Fibroblast of mammary gland (primary cell): ENCODE measurements around the gene DHX15.

Source experiments
- DNase-seq: peaks from one replicate; pipeline ENCODE4 v3.0.0-alpha.2; 2010; ENCODE audit warnings: low read depth
- H3K4me3 ChIP-seq: 2 replicates; pipeline ENCODE4 v1.5.1; 2011; ENCODE audit warnings: low read depth, mild to moderate bottlenecking, low read length, moderate library complexity; ENCODE audit not compliant: control insufficient read depth
- TF ChIP-seq, protein P1 (sequence below): conservative IDR thresholded peaks from 2 replicates; pipeline ENCODE4 v1.5.1; 2011; ENCODE audit warnings: low read depth, low read length, inconsistent platforms; ENCODE audit not compliant: control insufficient read depth, insufficient read depth

Gene DHX15

DNA sequence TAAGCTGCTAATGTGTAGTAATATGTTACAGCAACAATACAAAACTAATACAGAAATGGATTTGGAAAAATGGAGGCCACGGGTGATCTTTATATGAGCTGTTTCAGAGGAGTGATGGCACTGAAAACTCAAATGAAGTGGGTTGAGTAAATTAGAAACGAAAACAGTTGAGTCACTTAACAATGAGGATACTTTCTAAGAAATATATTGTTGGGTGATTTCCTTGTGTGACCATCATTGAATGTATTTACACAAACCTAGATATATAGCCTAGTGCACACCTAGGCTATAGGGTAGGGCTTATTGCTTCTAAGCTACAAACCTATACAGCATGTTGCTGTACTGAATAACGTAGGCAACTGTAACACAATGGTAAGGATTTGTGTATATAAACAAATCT, 30.5 kb upstream of the DHX15 start:
- no peak for DNase-seq
- TF ChIP-seq, protein P1, sequence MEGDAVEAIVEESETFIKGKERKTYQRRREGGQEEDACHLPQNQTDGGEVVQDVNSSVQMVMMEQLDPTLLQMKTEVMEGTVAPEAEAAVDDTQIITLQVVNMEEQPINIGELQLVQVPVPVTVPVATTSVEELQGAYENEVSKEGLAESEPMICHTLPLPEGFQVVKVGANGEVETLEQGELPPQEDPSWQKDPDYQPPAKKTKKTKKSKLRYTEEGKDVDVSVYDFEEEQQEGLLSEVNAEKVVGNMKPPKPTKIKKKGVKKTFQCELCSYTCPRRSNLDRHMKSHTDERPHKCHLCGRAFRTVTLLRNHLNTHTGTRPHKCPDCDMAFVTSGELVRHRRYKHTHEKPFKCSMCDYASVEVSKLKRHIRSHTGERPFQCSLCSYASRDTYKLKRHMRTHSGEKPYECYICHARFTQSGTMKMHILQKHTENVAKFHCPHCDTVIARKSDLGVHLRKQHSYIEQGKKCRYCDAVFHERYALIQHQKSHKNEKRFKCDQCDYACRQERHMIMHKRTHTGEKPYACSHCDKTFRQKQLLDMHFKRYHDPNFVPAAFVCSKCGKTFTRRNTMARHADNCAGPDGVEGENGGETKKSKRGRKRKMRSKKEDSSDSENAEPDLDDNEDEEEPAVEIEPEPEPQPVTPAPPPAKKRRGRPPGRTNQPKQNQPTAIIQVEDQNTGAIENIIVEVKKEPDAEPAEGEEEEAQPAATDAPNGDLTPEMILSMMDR: no peak

DNA sequence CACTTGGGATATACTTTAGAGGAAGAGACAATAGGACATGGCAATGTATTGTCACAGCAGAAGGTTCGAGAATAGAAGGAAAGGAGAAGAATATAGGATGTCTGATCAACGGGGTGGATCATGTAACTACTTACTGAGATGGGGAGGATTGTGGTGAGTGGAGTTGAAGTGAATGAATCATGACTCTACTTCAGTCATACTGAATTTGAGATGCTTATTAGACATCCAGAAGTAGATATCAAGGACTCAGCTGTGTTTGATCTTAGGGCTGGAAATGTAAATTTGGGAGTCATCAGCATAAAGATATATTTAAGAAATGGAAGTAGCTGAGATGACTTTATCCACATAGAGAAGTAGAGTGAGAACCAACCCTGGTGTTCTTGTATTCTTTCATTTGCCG, 29.1 kb upstream of the DHX15 start:
- no peak overlapping the region for H3K4me3 ChIP-seq
- TF ChIP-seq, protein P1: no peak
- no peak for DNase-seq

More for the DNA sequence above, 30.5 kb upstream of the DHX15 start:
- H3K4me3 ChIP-seq: no peak overlapping the region

DNA sequence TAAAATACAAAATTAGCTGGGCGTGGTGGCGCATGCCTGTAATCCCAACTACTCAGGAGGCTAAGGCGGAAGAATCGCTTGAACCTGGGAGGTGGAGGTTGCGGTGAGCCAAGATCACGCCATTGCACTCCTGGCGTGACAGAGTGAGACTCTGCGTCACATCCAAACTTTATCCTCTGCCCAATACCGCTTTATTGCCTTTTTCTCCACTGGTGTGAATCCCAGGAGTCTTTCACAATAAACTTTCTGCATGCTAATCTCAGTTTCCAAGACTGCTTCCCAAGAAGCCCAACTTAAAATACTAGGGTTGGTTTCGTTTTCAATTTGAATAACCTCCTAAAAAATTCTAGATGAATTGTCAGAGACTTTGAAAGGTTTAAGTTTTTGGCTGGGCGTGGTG, 27.2 kb upstream of the DHX15 start:
- TF ChIP-seq, protein P1: no peak
- DNase-seq: peak; percentile 8
- no peak overlapping the region for H3K4me3 ChIP-seq

DNA sequence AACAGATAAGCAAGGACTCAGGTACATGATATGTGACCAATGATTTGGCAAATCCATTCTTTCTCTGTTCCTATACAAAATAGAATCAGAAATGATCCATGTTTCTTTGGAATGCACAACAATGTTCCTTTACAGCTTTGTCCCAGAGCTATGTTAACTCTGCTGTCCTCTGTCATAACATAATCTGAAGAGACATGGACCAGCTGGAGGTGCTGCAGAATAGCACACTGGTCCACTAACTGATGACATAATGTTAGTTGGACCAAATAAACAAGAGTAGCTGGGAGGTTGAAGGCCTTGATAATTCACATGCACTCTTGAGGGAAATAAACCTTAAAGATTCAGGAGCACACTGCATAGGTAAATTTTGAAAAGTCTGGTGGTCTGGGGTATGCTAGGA, 23.0 kb upstream of the DHX15 start:
- H3K4me3 ChIP-seq: no peak overlapping the region
- DNase-seq: no peak
- TF ChIP-seq, protein P1: no peak

DNA sequence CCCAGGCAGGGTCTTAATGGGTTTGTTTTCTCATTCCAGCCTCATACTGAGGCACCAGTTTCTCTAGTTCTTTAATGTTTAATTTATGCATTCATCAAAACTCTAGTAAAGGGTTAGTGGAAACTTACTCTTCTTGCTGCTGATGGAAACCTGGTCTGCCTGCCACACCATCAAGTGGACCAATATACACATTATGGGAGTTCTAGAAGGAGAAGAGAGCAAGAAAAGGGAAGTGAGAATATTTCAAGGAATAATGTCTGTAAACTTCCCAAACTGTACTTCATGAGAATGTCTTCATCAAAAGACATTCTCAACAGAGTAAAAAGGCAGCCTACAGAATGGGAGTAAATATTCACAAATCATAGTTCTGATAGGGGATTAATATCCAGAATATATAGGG, 20.9 kb upstream of the DHX15 start:
- DNase-seq: no peak
- TF ChIP-seq, protein P1: no peak

DNA sequence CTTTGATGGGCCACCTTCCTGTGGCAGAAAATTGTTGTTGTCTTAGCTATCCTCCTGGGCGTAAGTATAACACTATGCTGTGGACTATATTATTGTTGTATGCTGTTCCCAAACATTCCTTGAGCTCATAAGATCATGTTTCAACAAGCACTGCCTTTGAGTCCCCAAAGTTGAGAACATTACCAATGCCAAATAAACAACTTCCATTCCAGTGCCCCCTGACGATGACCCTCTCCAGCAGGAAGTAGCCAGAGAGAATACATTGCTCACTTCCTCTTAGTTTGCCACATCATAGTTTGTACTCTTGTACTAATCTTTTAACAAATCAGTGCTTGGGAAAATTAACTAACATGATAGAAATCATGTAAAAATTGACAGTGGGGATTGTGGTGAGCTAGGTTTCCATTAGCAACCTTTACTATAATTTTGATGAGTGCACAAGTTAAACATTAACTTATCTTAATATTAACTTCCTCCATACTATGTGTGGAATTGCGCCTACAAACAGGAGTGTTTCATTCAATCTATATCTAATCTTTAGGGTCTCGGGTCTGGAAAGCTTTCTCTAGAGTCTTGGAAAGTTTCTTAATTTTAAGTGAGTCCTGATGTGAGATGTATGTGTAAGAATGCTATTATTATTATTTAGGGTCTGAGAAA, 20.3 kb upstream of the DHX15 start:
- no peak for DNase-seq
- H3K4me3 ChIP-seq: no peak overlapping the region
- TF ChIP-seq, protein P1: no peak

More for the DNA sequence above, 20.9 kb upstream of the DHX15 start:
- H3K4me3 ChIP-seq: no peak overlapping the region

DNA sequence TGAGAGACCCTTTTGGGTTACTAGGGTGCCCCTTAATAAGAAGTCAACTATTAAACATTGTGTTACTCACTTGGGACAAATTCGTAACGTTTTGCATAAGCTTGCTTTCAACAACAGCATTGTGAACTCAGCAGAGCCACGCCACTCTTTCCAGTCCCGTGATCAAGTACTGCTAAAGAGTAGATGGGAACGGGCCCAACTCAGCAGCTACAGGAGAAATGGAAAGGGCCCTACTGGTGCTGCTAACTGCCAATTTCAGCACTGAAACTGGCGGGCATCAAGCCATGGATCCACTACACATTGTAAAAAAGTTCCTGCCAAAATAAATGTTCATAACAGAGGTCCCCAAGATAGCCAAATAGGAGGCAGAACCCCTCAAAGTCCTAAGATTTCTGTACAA, 19.0 kb upstream of the DHX15 start:
- H3K4me3 ChIP-seq: no peak overlapping the region
- TF ChIP-seq, protein P1: no peak
- no peak for DNase-seq
